RWPE2 (cell line): ENCODE measurements around the gene PITPNC1.
A peak's percentile ranks its signal among the peaks of the same experiment; 100 is the strongest.

ENCODE experiments used
- ATAC-seq: fragments of 200-7000 bp; cut with Tn5 transposase; 3 replicates; pipeline ENCODE4 v1.9.1; 2021; ENCODE audit warnings: low read depth
- DNase-seq: peaks from one replicate; pipeline ENCODE4 v3.0.0-alpha.2; 2020; ENCODE audit warnings: low spot score
- H3K27ac ChIP-seq: fragments of 450-650 bp; 2 replicates; pipeline ENCODE4 v1.5.1; 2017; ENCODE audit warnings: mild to moderate bottlenecking; ENCODE audit not compliant: poor library complexity, severe bottlenecking
- H3K27me3 ChIP-seq: fragments of 250-450 bp; sonication (Bioruptor Pico); 2 replicates; pipeline ENCODE4 v1.5.1; 2021; ENCODE audit warnings: mild to moderate bottlenecking, moderate library complexity; ENCODE audit not compliant: insufficient read depth, poor library complexity, severe bottlenecking
- H3K36me3 ChIP-seq: fragments of 250-450 bp; sonication (Bioruptor Pico); 2 replicates; pipeline ENCODE4 v1.5.1; 2020; ENCODE audit warnings: low read depth, mild to moderate bottlenecking, moderate library complexity
- H3K4me1 ChIP-seq: fragments of 250-450 bp; sonication (Bioruptor Pico); 2 replicates; pipeline ENCODE4 v1.5.1; 2021; ENCODE audit warnings: mild to moderate bottlenecking, moderate library complexity; ENCODE audit not compliant: insufficient read depth, poor library complexity, severe bottlenecking
- H3K4me3 ChIP-seq: fragments of 250-450 bp; sonication (Bioruptor Pico); 2 replicates; pipeline ENCODE4 v1.5.1; 2021; ENCODE audit warnings: mild to moderate bottlenecking, moderate library complexity; ENCODE audit not compliant: severe bottlenecking
- H3K9me3 ChIP-seq: fragments of 250-450 bp; sonication (Bioruptor Pico); 2 replicates; pipeline ENCODE4 v1.5.1; 2021; ENCODE audit warnings: mild to moderate bottlenecking, moderate library complexity; ENCODE audit not compliant: severe bottlenecking
- CTCF ChIP-seq: fragments of 450-650 bp; IDR thresholded peaks from one replicate; pipeline ENCODE4 v1.5.1; 2017; ENCODE audit warnings: mild to moderate bottlenecking, moderate library complexity; ENCODE audit not compliant: poor library complexity, severe bottlenecking

Gene PITPNC1

GRCh38 chr17:67475161-67475937 lies 98.3 kb downstream of the PITPNC1 start:
- peak overlapping the region; percentile 22 for H3K27ac ChIP-seq
- TF ChIP-seq CTCF: peak; percentile 95
- H3K27me3 ChIP-seq: no peaks in the 10 kb centered on the region
- ATAC-seq (peak; percentile 75), DNase-seq (peak; percentile 74)
- H3K36me3 ChIP-seq: no peaks in the 10 kb centered on the region
- H3K4me3 ChIP-seq: no peak overlapping the region
- H3K9me3 ChIP-seq: peaks cover 3% of the 10 kb centered on the region
- peaks cover 14% of the 10 kb centered on the region for H3K4me1 ChIP-seq

DNA sequence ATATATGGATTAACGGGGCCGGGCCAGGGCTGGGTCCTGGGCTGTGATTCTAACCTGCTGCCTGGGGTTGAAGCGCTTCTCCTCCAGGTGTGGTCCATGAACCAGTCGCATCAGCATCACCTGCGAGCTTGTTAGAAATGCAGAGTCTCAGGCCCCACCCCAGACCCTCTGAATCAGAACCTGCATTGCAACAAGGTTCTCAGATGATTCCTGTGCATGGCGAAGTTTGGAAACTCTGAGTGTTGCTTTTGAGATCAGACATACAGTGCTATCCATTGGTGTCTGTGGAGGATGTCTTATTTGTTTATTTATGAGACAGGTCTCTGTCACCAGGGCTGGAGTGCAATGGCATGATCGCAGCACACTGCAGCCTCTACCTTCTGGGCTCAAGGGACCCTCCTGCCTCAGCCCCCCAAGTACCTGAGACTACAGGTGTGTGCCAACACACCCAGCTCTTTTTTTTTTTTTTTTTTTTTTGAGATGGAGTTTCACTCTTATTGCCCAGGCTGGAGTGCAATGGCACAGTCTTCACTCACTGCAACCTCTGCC lies 99.8 kb downstream of the PITPNC1 start:
- H3K27me3 ChIP-seq: no peaks in the 10 kb centered on the region
- no peak overlapping the region for H3K4me3 ChIP-seq
- DNase-seq: no peak

DNA sequence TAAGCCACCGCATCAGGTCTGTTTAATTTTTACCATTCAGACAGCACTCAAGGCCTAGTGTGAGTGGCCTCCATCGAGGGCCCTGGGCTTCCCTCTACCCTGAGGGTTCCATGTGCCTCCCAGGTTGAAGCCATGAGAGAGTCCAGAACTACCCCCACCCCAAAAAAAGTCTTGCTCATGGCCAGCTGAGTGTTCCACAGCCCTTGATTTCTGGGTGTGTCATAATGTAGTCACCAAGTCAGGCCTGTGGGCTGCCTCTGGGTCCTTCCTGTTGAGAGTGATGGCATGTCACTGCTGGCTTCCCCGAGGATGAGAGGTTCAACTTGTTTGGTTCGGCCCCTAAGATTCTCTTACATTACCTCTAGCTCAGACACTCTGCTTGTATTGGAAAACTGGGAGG lies 100.6 kb downstream of the PITPNC1 start:
- DNase-seq (no peak), ATAC-seq (peak; percentile 50)
- Histone ChIP-seq H3K36me3 (no peaks in the 10 kb centered on the region), H3K4me3 (no peak overlapping the region), H3K4me1 (peaks cover 14% of the 10 kb centered on the region), H3K27me3 (no peaks in the 10 kb centered on the region), H3K27ac (peak overlapping the region; percentile 43), H3K9me3 (no peaks in the 10 kb centered on the region)
- no peak for TF ChIP-seq CTCF

More for the DNA sequence above, 99.8 kb downstream of the PITPNC1 start:
- Histone ChIP-seq H3K27ac (peak overlapping the region; percentile 43), H3K36me3 (no peaks in the 10 kb centered on the region), H3K4me1 (peaks cover 14% of the 10 kb centered on the region), H3K9me3 (no peaks in the 10 kb centered on the region)
- ATAC-seq: no peak
- no peak for TF ChIP-seq CTCF

GRCh38 chr17:67478401-67479041 lies 101.4 kb downstream of the PITPNC1 start:
- no peaks in the 10 kb centered on the region for H3K27me3 ChIP-seq
- no peak for ATAC-seq
- no peak for TF ChIP-seq CTCF
- H3K4me1 ChIP-seq: peaks cover 14% of the 10 kb centered on the region
- DNase-seq: no peak
- H3K36me3 ChIP-seq: no peaks in the 10 kb centered on the region
- H3K27ac ChIP-seq: peak overlapping the region; percentile 43
- H3K9me3 ChIP-seq: no peaks in the 10 kb centered on the region
- no peak overlapping the region for H3K4me3 ChIP-seq
